IMR-90 (cell line): ENCODE measurements around the gene DAB1. TPM values are rescaled to one million over a fixed set of nuclear protein-coding genes. Genes with fewer than 3 reads are reported as not detected.

Source experiments
- ATAC-seq: fragments of 200-7000 bp; cut with Tn5 transposase; 2 replicates; pipeline ENCODE4 v1.9.1; 2020; ENCODE audit warnings: low read depth, mild to moderate bottlenecking, moderate library complexity
- BruUV-seq: library from RNA; stranded (reverse); fragments of 400-500 nt; replicated peaks from 2 replicates; lab custom pipeline; 2021; lab: Mats Ljungman, UMichigan
- CTCF ChIA-PET: fragments of 300-600 bp; formaldehyde crosslinking; extraction: SDS; loops from one replicate; lab custom pipeline; 2021; ENCODE audit warnings: antibody characterized with exemption; lab: Yijun Ruan, JAX
- POLR2A ChIA-PET: fragments of 300-600 bp; sonication (Branson Sonifier 250); formaldehyde crosslinking; loops from one replicate; lab custom pipeline; 2022; ENCODE audit warnings: antibody characterized with exemption; ENCODE audit not compliant: unreplicated experiment; lab: Charles Lee
- DNase-seq: peaks from one replicate; pipeline ENCODE4 v3.0.0; 2013
- H2AFZ ChIP-seq: replicated peaks from 2 replicates; pipeline ENCODE3; 2013; ENCODE audit warnings: low read length, mild to moderate bottlenecking; ENCODE audit not compliant: poor library complexity
- H2AK5ac ChIP-seq: 2 replicates; pipeline ENCODE4 v1.6.1; 2013; ENCODE audit warnings: low read depth, low read length, inconsistent platforms
- H2AK9ac ChIP-seq: replicated peaks from 2 replicates; pipeline ENCODE3; 2013; ENCODE audit warnings: mild to moderate bottlenecking, low read depth, low read length, moderate library complexity; ENCODE audit not compliant: poor library complexity
- H2BK120ac ChIP-seq: 2 replicates; pipeline ENCODE4 v1.6.1; 2013; ENCODE audit warnings: low read depth, low read length, inconsistent platforms
- H2BK15ac ChIP-seq: 3 replicates; pipeline ENCODE4 v1.6.1; 2013; ENCODE audit warnings: low read depth, low read length, inconsistent platforms
- H2BK20ac ChIP-seq: 2 replicates; pipeline ENCODE4 v1.6.1; 2013; ENCODE audit warnings: low read depth, mild to moderate bottlenecking, inconsistent platforms, low read length, moderate library complexity
- H2BK5ac ChIP-seq: 2 replicates; pipeline ENCODE4 v1.6.1; 2013; ENCODE audit warnings: mild to moderate bottlenecking, low read depth, low read length, inconsistent platforms; ENCODE audit not compliant: poor library complexity, severe bottlenecking
- H3K14ac ChIP-seq: replicated peaks from 2 replicates; pipeline ENCODE4 v1.6.1; 2013; ENCODE audit warnings: low read depth, low read length, inconsistent platforms
- H3K18ac ChIP-seq: 2 replicates; pipeline ENCODE4 v1.6.1; 2013; ENCODE audit warnings: low read depth, low read length, control low read depth
- H3K23ac ChIP-seq: 2 replicates; pipeline ENCODE4 v1.6.1; 2013; ENCODE audit warnings: low read depth, low read length, inconsistent platforms
- H3K27ac ChIP-seq: 2 replicates; pipeline ENCODE4 v1.5.1; 2013; ENCODE audit warnings: mild to moderate bottlenecking, control low read depth, low read length; ENCODE audit not compliant: insufficient read depth
- H3K27me3 ChIP-seq: 2 replicates; pipeline ENCODE4 v1.6.1; 2013; ENCODE audit warnings: low read length; ENCODE audit not compliant: control insufficient read depth, insufficient read depth
- H3K36me3 ChIP-seq: 2 replicates; pipeline ENCODE4 v1.6.1; 2013; ENCODE audit warnings: low read length, mixed read lengths; ENCODE audit not compliant: control insufficient read depth, insufficient read depth
- H3K4ac ChIP-seq: 2 replicates; pipeline ENCODE4 v1.6.1; 2013; ENCODE audit warnings: low read depth, low read length, inconsistent platforms
- H3K4me1 ChIP-seq: 2 replicates; pipeline ENCODE4 v1.6.1; 2013; ENCODE audit warnings: low read length, mixed read lengths; ENCODE audit not compliant: control insufficient read depth, insufficient read depth
- H3K4me2 ChIP-seq: 2 replicates; pipeline ENCODE4 v1.6.1; 2013; ENCODE audit warnings: low read depth, mild to moderate bottlenecking, control low read depth, low read length, moderate library complexity
- H3K4me3 ChIP-seq: 2 replicates; pipeline ENCODE4 v1.5.1; 2013; ENCODE audit warnings: low read depth, mild to moderate bottlenecking, control low read depth, low read length, moderate library complexity; ENCODE audit not compliant: insufficient read depth
- H3K56ac ChIP-seq: 2 replicates; pipeline ENCODE4 v1.6.1; 2013; ENCODE audit warnings: low read length, inconsistent platforms; ENCODE audit not compliant: insufficient read depth; ENCODE audit errors: extremely low read depth
- H3K79me1 ChIP-seq, 2 experiments: 2 replicates each; pipeline ENCODE4 v1.6.1; 2013; ENCODE audit warnings: low read length in 2 of 2, inconsistent platforms in 1 of 2, low read depth in 1 of 2
- H3K9ac ChIP-seq: 2 replicates; pipeline ENCODE4 v1.6.1; 2013; ENCODE audit warnings: low read depth, low read length, control low read depth
- H3K9me1 ChIP-seq: 2 replicates; pipeline ENCODE4 v1.6.1; 2013; ENCODE audit warnings: low read length, inconsistent platforms; ENCODE audit not compliant: insufficient read depth
- H3K9me3 ChIP-seq: 2 replicates; pipeline ENCODE4 v1.6.1; 2013; ENCODE audit warnings: low read length; ENCODE audit not compliant: control insufficient read depth, insufficient read depth
- H4K20me1 ChIP-seq: 2 replicates; pipeline ENCODE4 v1.6.1; 2013; ENCODE audit warnings: low read length, inconsistent platforms; ENCODE audit not compliant: insufficient read depth
- H4K5ac ChIP-seq: 2 replicates; pipeline ENCODE4 v1.6.1; 2013; ENCODE audit warnings: mild to moderate bottlenecking, low read depth, low read length, control low read depth
- H4K8ac ChIP-seq, 2 experiments: 2 replicates each; pipeline ENCODE4 v1.6.1; 2013; ENCODE audit warnings: low read depth in 2 of 2, low read length in 2 of 2, control low read depth in 1 of 2, inconsistent platforms in 1 of 2
- H4K91ac ChIP-seq: 2 replicates; pipeline ENCODE4 v1.6.1; 2013; ENCODE audit warnings: low read depth, low read length, inconsistent platforms; ENCODE audit not compliant: insufficient read depth
- BHLHE40 ChIP-seq: fragments of 150-350 bp; IDR thresholded peaks from 2 replicates; pipeline ENCODE4 v1.6.1; 2016; ENCODE audit warnings: mild to moderate bottlenecking, low read depth, low read length
- CEBPB ChIP-seq: IDR thresholded peaks from 2 replicates; pipeline ENCODE4 v1.6.1; 2012; ENCODE audit warnings: low read depth, low read length, improper control_type of control experiment
- CHD1 ChIP-seq: IDR thresholded peaks from 2 replicates; pipeline ENCODE4 v1.6.1; 2012; ENCODE audit warnings: low read depth, low read length, improper control_type of control experiment
- ELK1 ChIP-seq: fragments of 150-350 bp; IDR thresholded peaks from 2 replicates; pipeline ENCODE4 v1.6.1; 2016; ENCODE audit warnings: low read depth, mild to moderate bottlenecking, low read length, moderate library complexity, borderline replicate concordance
- FOS ChIP-seq: fragments of 150-350 bp; IDR thresholded peaks from 2 replicates; pipeline ENCODE4 v1.6.1; 2016; ENCODE audit warnings: low read depth, low read length
- MAFK ChIP-seq: IDR thresholded peaks from 2 replicates; pipeline ENCODE4 v1.6.1; 2012; ENCODE audit warnings: low read depth, low read length, improper control_type of control experiment
- MAZ ChIP-seq: IDR thresholded peaks from 2 replicates; pipeline ENCODE4 v1.6.1; 2012; ENCODE audit warnings: low read depth, mild to moderate bottlenecking, low read length, improper control_type of control experiment, moderate library complexity, borderline replicate concordance
- MXI1 ChIP-seq: IDR thresholded peaks from 2 replicates; pipeline ENCODE4 v1.6.1; 2012; ENCODE audit warnings: low read depth, mild to moderate bottlenecking, low read length, moderate library complexity, borderline replicate concordance
- NFE2L2 ChIP-seq: fragments of 150-350 bp; IDR thresholded peaks from 2 replicates; pipeline ENCODE4 v1.6.1; 2016; ENCODE audit warnings: low read depth, mild to moderate bottlenecking, low read length
- POLR2A ChIP-seq: IDR thresholded peaks from 2 replicates; pipeline ENCODE4 v1.6.1; 2012; ENCODE audit warnings: mild to moderate bottlenecking, low read depth, low read length
- RAD21 ChIP-seq: IDR thresholded peaks from 2 replicates; pipeline ENCODE4 v1.6.1; 2012; ENCODE audit warnings: low read length, improper control_type of control experiment
- RCOR1 ChIP-seq: IDR thresholded peaks from 2 replicates; pipeline ENCODE4 v1.6.1; 2012; ENCODE audit warnings: mild to moderate bottlenecking, low read length, improper control_type of control experiment; ENCODE audit not compliant: insufficient replicate concordance
- RFX5 ChIP-seq: IDR thresholded peaks from 2 replicates; pipeline ENCODE4 v1.8.0; 2012; ENCODE audit warnings: low read depth, mild to moderate bottlenecking, low read length, moderate library complexity
- SMC3 ChIP-seq: fragments of 150-350 bp; IDR thresholded peaks from 2 replicates; pipeline ENCODE4 v1.6.1; 2016; ENCODE audit warnings: low read depth, mild to moderate bottlenecking, antibody characterized with exemption, low read length, moderate library complexity
- USF2 ChIP-seq: fragments of 150-350 bp; IDR thresholded peaks from 2 replicates; pipeline ENCODE4 v1.6.1; 2017; ENCODE audit warnings: mild to moderate bottlenecking, antibody characterized with exemption, low read length, low read depth
- WGBS, 2 experiments: methylation state at CpG; one replicate each; pipeline versions ENCODE4 v1.1.5 to v1.1.7; 2013; ENCODE audit warnings: missing lambda C conversion rate in 2 of 2; ENCODE audit not compliant: insufficient read length in 1 of 2; ENCODE audit errors: extremely low coverage in 2 of 2; 5-methylcytosine and 5-hydroxymethylcytosine counted together
- dilution Hi-C: fragments of 300-500 bp; cut with HindIII; formaldehyde crosslinking; loops from one replicate; pipeline ENCODE4 v1.14.3; 2018; ENCODE audit warnings: low sequenced_read_pairs; ENCODE audit not compliant: unreplicated experiment
- in situ Hi-C: fragments of 300-500 bp; cut with MboI; formaldehyde crosslinking; loops from 3 replicates; pipeline ENCODE4 v1.14.3; 2019; ENCODE audit warnings: low sequenced_read_pairs, inconsistent platforms, mixed read lengths
- intact Hi-C: fragments of 100-400 bp; cut with micrococcal nuclease; formaldehyde crosslinking; loops from 2 replicates; pipeline ENCODE4 v1.10.0; 2022
- polyA plus RNA-seq, 3 experiments: library from polyadenylated mRNA; depleted of rRNA; stranded (reverse); fragments of >200 nt; gene quantifications; 2 replicates each; pipeline ENCODE4 v1.2.3, GENCODE V29; 2012; ENCODE audit warnings: low replicate concordance in 1 of 3
- total RNA-seq: library from RNA; depleted of rRNA; stranded (reverse); fragments of >200 nt; gene quantifications from 2 replicates; pipeline ENCODE4 v1.2.3, GENCODE V29; 2012
- TF ChIP-seq, protein P1 (sequence below): conservative IDR thresholded peaks from 2 replicates; pipeline ENCODE4 v1.5.1; 2012; ENCODE audit warnings: mild to moderate bottlenecking, low read depth, low read length, improper control_type of control experiment

DAB1 gene
- total and polyA plus RNA-seq, 2 of the 4 experiments (the other 2 are of a cell fraction): 0.18 to 0.41 TPM

DNA sequence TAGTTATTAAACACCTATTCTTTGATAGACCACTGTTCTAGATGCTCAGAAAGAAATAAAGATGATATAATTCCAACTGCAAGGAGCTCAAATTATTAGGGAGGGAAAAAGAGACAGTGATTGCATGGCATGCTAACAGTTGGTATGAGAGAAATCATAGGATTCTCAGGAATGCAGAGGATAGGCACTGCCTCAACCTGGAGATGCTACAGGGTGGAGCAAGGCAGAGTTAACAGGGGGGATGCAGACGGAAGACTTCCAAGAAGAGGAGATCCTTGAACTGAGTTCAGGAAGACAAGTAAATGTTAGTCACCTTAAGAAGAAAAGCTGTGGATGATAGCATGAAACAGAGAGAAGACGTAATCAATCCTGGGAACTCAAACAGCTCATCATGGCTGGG lies 123.7 kb downstream of the DAB1 start:
- Histone ChIP-seq H3K4me1 (no peaks in the 10 kb centered on the region; the same call in 1 of the 2 replicates), H2AFZ (no peak overlapping the region), H3K79me1 (no peaks in the 10 kb centered on the region), H3K9me1 (no peaks in the 10 kb centered on the region), H3K23ac (no peak overlapping the region), H2AK9ac (no peak overlapping the region), H2AK5ac (no peak overlapping the region), H3K14ac (no peak overlapping the region), H3K9ac (no peak overlapping the region), H4K20me1 (no peaks in the 10 kb centered on the region), H4K8ac (no peak overlapping the region), H2BK15ac (no peak overlapping the region), H2BK120ac (no peak overlapping the region), H3K4me3 (no peak overlapping the region), H3K18ac (no peak overlapping the region; the same call in 1 of the 2 replicates), H2BK5ac (no peak overlapping the region), H3K56ac (no peak overlapping the region), H3K36me3 (no peaks in the 10 kb centered on the region), H3K27me3 (no peaks in the 10 kb centered on the region), H2BK20ac (no peak overlapping the region), H3K4me2 (no peak overlapping the region), H4K5ac (no peak overlapping the region), H4K91ac (no peak overlapping the region), H3K9me3 (no peaks in the 10 kb centered on the region), H3K4ac (peak overlapping the region; percentile 33; the same call in 1 of the 2 replicates), H3K27ac (no peak overlapping the region)
- in situ Hi-C loops (no loop called here), dilution Hi-C loops (no loop called here), intact Hi-C loops (no loop called here)
- 61% methylated on average over 2 of the region's 2 CpGs; no CpG with 5 or more reads in 1 of the 2 experiments for WGBS, 2 experiments
- ATAC-seq (peak; percentile 73), DNase-seq (no peak)
- TF ChIP-seq MXI1: no peak
- TF ChIP-seq MAFK: no peak
- TF ChIP-seq CEBPB: no peak
- TF ChIP-seq RFX5: no peak
- TF ChIP-seq BHLHE40: no peak
- no peak for TF ChIP-seq USF2
- TF ChIP-seq SMC3: no peak
- TF ChIP-seq NFE2L2: no peak
- no peak for TF ChIP-seq RAD21
- no peak for TF ChIP-seq CHD1
- TF ChIP-seq, protein P1, sequence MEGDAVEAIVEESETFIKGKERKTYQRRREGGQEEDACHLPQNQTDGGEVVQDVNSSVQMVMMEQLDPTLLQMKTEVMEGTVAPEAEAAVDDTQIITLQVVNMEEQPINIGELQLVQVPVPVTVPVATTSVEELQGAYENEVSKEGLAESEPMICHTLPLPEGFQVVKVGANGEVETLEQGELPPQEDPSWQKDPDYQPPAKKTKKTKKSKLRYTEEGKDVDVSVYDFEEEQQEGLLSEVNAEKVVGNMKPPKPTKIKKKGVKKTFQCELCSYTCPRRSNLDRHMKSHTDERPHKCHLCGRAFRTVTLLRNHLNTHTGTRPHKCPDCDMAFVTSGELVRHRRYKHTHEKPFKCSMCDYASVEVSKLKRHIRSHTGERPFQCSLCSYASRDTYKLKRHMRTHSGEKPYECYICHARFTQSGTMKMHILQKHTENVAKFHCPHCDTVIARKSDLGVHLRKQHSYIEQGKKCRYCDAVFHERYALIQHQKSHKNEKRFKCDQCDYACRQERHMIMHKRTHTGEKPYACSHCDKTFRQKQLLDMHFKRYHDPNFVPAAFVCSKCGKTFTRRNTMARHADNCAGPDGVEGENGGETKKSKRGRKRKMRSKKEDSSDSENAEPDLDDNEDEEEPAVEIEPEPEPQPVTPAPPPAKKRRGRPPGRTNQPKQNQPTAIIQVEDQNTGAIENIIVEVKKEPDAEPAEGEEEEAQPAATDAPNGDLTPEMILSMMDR: no peak
- no peak for TF ChIP-seq POLR2A
- TF ChIP-seq MAZ: no peak
- no peak for TF ChIP-seq RCOR1
- no peak for TF ChIP-seq FOS
- no peak for TF ChIP-seq ELK1
- CTCF ChIA-PET: no interaction called here
- POLR2A ChIA-PET: no interaction called here
- no TSS peak for BruUV-seq
